Heart left ventricle (tissue), 13 donors: Measurements from ENCODE around the gene MTG1.

Experiments used
- CTCF ChIP-seq, 12 donors: fragments of 200-600 bp; sonication (generic) in 4 of 12; IDR thresholded peaks; one replicate each; pipeline versions ENCODE4 v1.5.0 to v1.8.0; 2018 to 2022; ENCODE audit warnings: antibody characterized with exemption in 12 of 12, mild to moderate bottlenecking in 5 of 12
- POLR2A ChIP-seq, 2 donors: fragments of 450-650 bp; IDR thresholded peaks; one replicate each; pipeline ENCODE4 v1.6.1; 2017; ENCODE audit warnings: antibody characterized with exemption in 2 of 2, mild to moderate bottlenecking in 2 of 2, moderate library complexity in 2 of 2
- donor health status: ischemic (EF 13 %, LVEDD 7.1; RV severe dilation, severe dysfunction).
- donor health status: DM: no; HTN: yes; CAD: no.
- donor health status: DM: no; HTN: no; CAD: no.
- donor health status: ischemic (EF 25% LVEDD 6.9; RV normal size, moderate dysfunction).
- donor health status: ischemic (EF 25% LVEDD 5.7; RV mildly dilated, moderate dysfunction).
- donor health status: ischemic (EF 35%, LVEDD 5.7; RV mildly dilated, moderate dysfunction).
- donor health status: nonischemic (EF 11% LVEDD 7.7; RV severe dilation, severe dysfunction).
- donor health status: DM: yes; HTN: yes; CAD: no.
- donor health status: PGD.
- donor health status: ischemic (EF 29% LVEDD 5.4; RV normal size, mild dysfunction).
- donor health status: nonischemic (EF 23%, LVEDD 6.1; RV moderate dilation, normal function).

GRCh38 chr10:133444342-133445267, 50.6 kb downstream of the MTG1 start:
- TF ChIP-seq POLR2A (IDR thresholded peaks at IDR 0.05) (no peak), CTCF (IDR thresholded peaks at IDR 0.05) (no peak)
